Measurements from ENCODE around the gene FARP1.

Gene FARP1

GRCh38 chr13:98439126-98439828 is 296.4 kb downstream of the FARP1 start:
- TF ChIP-seq, protein P1, sequence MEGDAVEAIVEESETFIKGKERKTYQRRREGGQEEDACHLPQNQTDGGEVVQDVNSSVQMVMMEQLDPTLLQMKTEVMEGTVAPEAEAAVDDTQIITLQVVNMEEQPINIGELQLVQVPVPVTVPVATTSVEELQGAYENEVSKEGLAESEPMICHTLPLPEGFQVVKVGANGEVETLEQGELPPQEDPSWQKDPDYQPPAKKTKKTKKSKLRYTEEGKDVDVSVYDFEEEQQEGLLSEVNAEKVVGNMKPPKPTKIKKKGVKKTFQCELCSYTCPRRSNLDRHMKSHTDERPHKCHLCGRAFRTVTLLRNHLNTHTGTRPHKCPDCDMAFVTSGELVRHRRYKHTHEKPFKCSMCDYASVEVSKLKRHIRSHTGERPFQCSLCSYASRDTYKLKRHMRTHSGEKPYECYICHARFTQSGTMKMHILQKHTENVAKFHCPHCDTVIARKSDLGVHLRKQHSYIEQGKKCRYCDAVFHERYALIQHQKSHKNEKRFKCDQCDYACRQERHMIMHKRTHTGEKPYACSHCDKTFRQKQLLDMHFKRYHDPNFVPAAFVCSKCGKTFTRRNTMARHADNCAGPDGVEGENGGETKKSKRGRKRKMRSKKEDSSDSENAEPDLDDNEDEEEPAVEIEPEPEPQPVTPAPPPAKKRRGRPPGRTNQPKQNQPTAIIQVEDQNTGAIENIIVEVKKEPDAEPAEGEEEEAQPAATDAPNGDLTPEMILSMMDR (IDR thresholded peaks at IDR 0.05; ENCODE audit: low read depth, low read length): no peak
- no peaks in the 10 kb centered on the region for H3K27me3 ChIP-seq (ENCODE audit: insufficient read depth, low read depth, severe bottlenecking)
- H3K36me3 ChIP-seq: peaks cover 77% of the 10 kb centered on the region
- no peak overlapping the region for H3K27ac ChIP-seq
- H3K4me3 ChIP-seq (ENCODE audit: low read depth, low read length): no peak overlapping the region
- DNase-seq: no peak
- H3K9me3 ChIP-seq (ENCODE audit: severe bottlenecking): no peaks in the 10 kb centered on the region

GRCh38 chr13:98439896-98440295 is 297.0 kb downstream of the FARP1 start:
- no peak for DNase-seq
- Histone ChIP-seq H3K27ac (no peak overlapping the region), H3K36me3 (peaks cover 78% of the 10 kb centered on the region), H3K9me3 (ENCODE audit: severe bottlenecking) (no peaks in the 10 kb centered on the region), H3K27me3 (ENCODE audit: insufficient read depth, low read depth, severe bottlenecking) (no peaks in the 10 kb centered on the region), H3K4me3 (ENCODE audit: low read depth, low read length) (no peak overlapping the region)
- TF ChIP-seq, protein P1 (IDR thresholded peaks at IDR 0.05; ENCODE audit: low read depth, low read length): no peak

DNA sequence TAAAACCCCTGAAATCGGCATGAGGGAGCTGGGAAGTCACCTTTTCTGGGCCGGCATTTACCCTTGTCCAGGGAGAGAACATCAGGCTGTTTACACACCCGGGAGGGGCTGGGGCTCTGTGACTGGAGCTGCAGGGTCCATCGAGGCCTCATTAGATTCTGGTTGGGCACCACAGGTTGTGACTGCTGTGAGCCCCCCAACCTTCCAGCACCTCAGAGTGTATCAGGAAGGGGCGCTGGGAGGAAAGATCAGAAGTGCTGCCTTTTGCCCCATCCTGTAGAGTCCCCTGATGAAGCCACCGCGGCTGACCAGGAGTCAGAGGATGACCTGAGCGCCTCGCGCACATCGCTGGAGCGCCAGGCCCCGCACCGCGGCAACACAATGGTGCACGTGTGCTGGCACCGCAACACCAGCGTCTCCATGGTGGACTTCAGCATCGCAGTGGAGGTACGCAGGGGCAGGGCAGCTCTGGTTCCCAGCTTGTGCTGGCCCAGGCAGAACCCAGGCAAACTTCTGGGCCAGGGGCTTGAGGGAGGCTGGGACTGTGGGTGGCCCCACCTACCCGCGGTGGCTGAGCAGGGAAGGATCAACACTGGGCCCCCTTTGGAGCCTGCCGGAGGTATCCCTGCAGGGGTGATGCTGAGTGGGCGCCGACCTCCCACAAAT is 297.6 kb downstream of the FARP1 start:
- H3K27me3 ChIP-seq (ENCODE audit: insufficient read depth, low read depth, severe bottlenecking): no peaks in the 10 kb centered on the region
- DNase-seq: no peak
- TF ChIP-seq, protein P1 (IDR thresholded peaks at IDR 0.05; ENCODE audit: low read depth, low read length): no peak
- H3K36me3 ChIP-seq: peaks cover 72% of the 10 kb centered on the region
- H3K27ac ChIP-seq: no peak overlapping the region
- no peak overlapping the region for H3K4me3 ChIP-seq (ENCODE audit: low read depth, low read length)
- no peaks in the 10 kb centered on the region for H3K9me3 ChIP-seq (ENCODE audit: severe bottlenecking)

- TF ChIP-seq, protein P1 (IDR thresholded peaks at IDR 0.05; ENCODE audit: low read depth, low read length): no peak
- no peaks in the 10 kb centered on the region for H3K9me3 ChIP-seq (ENCODE audit: severe bottlenecking)
- H3K27me3 ChIP-seq (ENCODE audit: insufficient read depth, low read depth, severe bottlenecking): no peaks in the 10 kb centered on the region
- no peak overlapping the region for H3K4me3 ChIP-seq (ENCODE audit: low read depth, low read length)
- no peak for DNase-seq
- peaks cover 72% of the 10 kb centered on the region for H3K36me3 ChIP-seq
- no peak overlapping the region for H3K27ac ChIP-seq
Observed at GRCh38 chr13:98441056-98441676, 298.3 kb downstream of the FARP1 start.

DNA sequence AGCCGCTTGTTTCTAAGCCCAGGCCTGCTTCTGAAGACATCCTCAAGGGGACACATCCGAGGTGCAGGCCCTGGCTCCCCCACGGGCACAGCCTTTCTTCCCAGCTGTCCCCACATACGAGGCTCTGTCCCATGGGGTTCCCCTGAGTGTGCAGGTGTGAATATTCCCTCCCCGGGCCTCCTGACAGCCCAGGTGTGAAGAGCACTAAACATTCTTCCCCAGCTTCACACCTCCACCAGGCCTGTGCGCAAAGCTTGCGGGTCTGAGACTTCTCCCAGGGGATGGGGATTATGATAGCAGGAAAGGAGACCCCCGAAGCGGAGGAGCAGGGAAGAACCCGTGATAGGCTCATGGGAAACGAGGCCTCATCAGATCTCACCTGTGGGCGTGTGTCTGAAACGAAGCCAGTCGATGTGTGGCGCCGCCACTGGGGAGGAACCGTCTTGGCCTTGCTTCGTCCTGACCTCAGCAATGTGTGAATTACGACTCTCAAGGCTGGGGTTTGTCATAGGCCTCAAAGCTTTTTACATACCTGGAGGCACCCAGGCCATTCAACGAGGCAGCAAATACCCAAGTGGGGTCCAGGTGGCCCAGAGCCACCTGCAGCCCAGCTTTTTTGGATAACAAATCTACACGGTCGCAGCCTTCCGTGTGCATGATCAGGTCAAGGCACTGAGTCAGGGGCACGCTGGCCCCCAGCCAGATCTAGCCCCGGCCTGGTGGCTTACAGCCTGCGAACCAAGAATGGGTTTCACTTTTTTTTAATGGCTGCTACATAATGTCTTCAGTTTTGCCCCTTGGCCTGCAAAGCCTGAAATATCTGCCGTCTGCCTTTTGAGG is 299.7 kb downstream of the FARP1 start:
- TF ChIP-seq, protein P1 (IDR thresholded peaks at IDR 0.05; ENCODE audit: low read depth, low read length): no peak
- no peak for DNase-seq
- no peak overlapping the region for H3K27ac ChIP-seq
- no peak overlapping the region for H3K4me3 ChIP-seq (ENCODE audit: low read depth, low read length)
- no peaks in the 10 kb centered on the region for H3K9me3 ChIP-seq (ENCODE audit: severe bottlenecking)
- peaks cover 75% of the 10 kb centered on the region for H3K36me3 ChIP-seq
- no peaks in the 10 kb centered on the region for H3K27me3 ChIP-seq (ENCODE audit: insufficient read depth, low read depth, severe bottlenecking)
